Adrenal gland (tissue), 5 donors: Measurements from ENCODE around the gene ZFYVE21.

Experiments
- CTCF ChIP-seq, 6 experiments: fragments of 450-650 bp in 4 of 6; fragments of 200-600 bp in 2 of 6; sonication (generic) in 1 of 6; IDR thresholded peaks; 1 replicate in 5 of 6; 2 replicates in 1 of 6; pipeline versions ENCODE4 v1.5.1 to v1.8.0; 2016 to 2021; ENCODE audit warnings: antibody characterized with exemption in 6 of 6, mild to moderate bottlenecking in 2 of 6, moderate library complexity in 1 of 6
- POLR2A ChIP-seq, 2 donors: fragments of 450-650 bp; IDR thresholded peaks; one replicate each; pipeline ENCODE4 v1.6.1; 2017; ENCODE audit warnings: antibody characterized with exemption in 2 of 2, mild to moderate bottlenecking in 2 of 2, moderate library complexity in 1 of 2
- donor health status: DM: no; HTN: no; CAD: no.

DNA sequence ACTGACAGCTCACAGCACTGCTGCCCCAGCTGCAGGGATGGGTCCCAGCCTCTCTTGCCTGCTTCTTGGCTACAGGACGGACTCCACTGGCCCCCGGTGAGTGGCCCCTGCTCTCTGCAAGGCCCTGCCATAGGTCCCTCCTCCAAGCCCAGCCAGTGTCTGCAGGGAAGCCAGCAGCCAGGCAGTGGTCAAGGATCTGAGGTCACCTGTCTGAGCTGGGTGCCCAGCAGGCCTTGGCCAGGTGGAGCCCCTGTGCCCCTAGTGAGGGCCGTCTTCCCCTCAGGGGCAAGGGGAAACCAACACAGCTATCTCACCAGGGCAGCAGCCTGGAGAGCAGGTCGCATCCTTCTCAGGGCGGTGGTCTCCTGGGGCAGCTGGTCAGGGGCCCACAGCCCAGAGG lies 13.5 kb upstream of the ZFYVE21 start:
- TF ChIP-seq CTCF (IDR thresholded peaks at IDR 0.05) (no peak), POLR2A (IDR thresholded peaks at IDR 0.05) (no peak)
